OCI-LY3 (cell line): ENCODE measurements around the gene SLC16A4.

Source experiments
- H2AFZ ChIP-seq: fragments of 200-600, 300-600 bp; shearing (Covaris generic); 2 replicates; pipeline ENCODE4 v1.6.0; 2014; ENCODE audit warnings: antibody characterized with exemption, low read depth, low read length
- H3K27ac ChIP-seq: fragments of 200-600, 300-600 bp; sonication (generic); 2 replicates; pipeline ENCODE4 v1.5.1; 2014; ENCODE audit warnings: mild to moderate bottlenecking, low read length, moderate library complexity, mixed read lengths
- H3K27me3 ChIP-seq: fragments of 200-600, 300-600 bp; sonication (generic); 2 replicates; pipeline ENCODE4 v1.6.1; 2014; ENCODE audit warnings: low read depth, low read length, mixed read lengths
- H3K36me3 ChIP-seq: fragments of 200-600, 300-600 bp; sonication (generic); replicated peaks from 2 replicates; pipeline ENCODE3; 2014; ENCODE audit warnings: low read depth, low read length, mixed read lengths
- H3K4me1 ChIP-seq: fragments of 300-600, 200-600 bp; sonication (generic); 2 replicates; pipeline ENCODE4 v1.6.1; 2014; ENCODE audit warnings: low read length, mixed read lengths
- H3K4me2 ChIP-seq: fragments of 200-600, 300-600 bp; sonication (generic); 2 replicates; pipeline ENCODE4 v1.6.1; 2014; ENCODE audit warnings: low read length, mixed read lengths
- H3K4me3 ChIP-seq: fragments of 300-600, 200-600 bp; sonication (generic); 2 replicates; pipeline ENCODE4 v1.5.1; 2014; ENCODE audit warnings: antibody characterized with exemption, mild to moderate bottlenecking, low read length, moderate library complexity
- H3K79me2 ChIP-seq: fragments of 300-600, 200-600 bp; shearing (Covaris generic); 2 replicates; pipeline ENCODE4 v1.6.1; 2014; ENCODE audit warnings: mild to moderate bottlenecking, low read length, mixed read lengths
- H3K9ac ChIP-seq: fragments of 300-600, 200-600 bp; shearing (Covaris generic); 2 replicates; pipeline ENCODE4 v1.6.0; 2014; ENCODE audit warnings: mild to moderate bottlenecking, low read length, moderate library complexity
- H3K9me3 ChIP-seq: fragments of 200-600, 300-600 bp; shearing (Covaris generic); 2 replicates; pipeline ENCODE4 v1.6.1; 2014; ENCODE audit warnings: low read length, mixed read lengths; ENCODE audit not compliant: insufficient read depth
- H4K20me1 ChIP-seq: fragments of 200-600, 300-600 bp; sonication (generic); 2 replicates; pipeline ENCODE4 v1.6.1; 2016; ENCODE audit warnings: low read length, mixed read lengths; ENCODE audit not compliant: insufficient read depth
- EZH2phosphoT487 ChIP-seq: fragments of 200-600 bp; shearing (Covaris generic); IDR thresholded peaks from 2 replicates; pipeline ENCODE4 v1.6.1; 2018; ENCODE audit warnings: antibody characterized with exemption, mixed run types, low read depth
- TF ChIP-seq, protein P1 (sequence below): fragments of 200-600, 300-600 bp; sonication (generic); IDR thresholded peaks from 2 replicates; pipeline ENCODE4 v1.5.1; 2014; ENCODE audit warnings: antibody characterized with exemption, low read length, low read depth

The SLC16A4 gene

DNA sequence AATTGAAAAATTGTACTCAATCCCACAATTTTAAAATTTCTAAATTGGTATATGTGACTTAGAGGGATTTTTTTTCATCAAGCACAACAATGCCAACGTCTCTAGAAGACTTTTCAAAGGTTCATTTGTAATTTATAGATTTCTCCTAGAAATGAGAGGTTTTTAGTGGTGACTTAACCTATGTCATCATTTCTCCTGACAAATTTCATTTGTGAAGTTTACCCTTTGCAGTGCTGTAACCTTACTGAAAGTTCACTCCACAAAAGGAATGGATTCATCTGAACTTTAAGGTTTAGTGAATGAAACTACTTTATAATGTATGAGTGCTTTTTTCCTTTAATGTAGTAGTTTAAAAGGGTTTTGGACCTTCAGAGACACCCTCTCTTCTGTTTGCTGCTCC, 35.5 kb downstream of the SLC16A4 start:
- Histone ChIP-seq H3K27me3 (no peaks in the 10 kb centered on the region), H3K79me2 (peaks cover 98% of the 10 kb centered on the region), H3K9ac (no peak overlapping the region), H3K4me2 (no peak overlapping the region), H3K9me3 (no peaks in the 10 kb centered on the region), H3K36me3 (peaks cover 22% of the 10 kb centered on the region), H4K20me1 (peaks cover 22% of the 10 kb centered on the region), H3K27ac (no peak overlapping the region), H2AFZ (no peak overlapping the region), H3K4me1 (peaks cover 5% of the 10 kb centered on the region; the same call in 1 of the 2 replicates), H3K4me3 (no peak overlapping the region)
- TF ChIP-seq, protein P1, sequence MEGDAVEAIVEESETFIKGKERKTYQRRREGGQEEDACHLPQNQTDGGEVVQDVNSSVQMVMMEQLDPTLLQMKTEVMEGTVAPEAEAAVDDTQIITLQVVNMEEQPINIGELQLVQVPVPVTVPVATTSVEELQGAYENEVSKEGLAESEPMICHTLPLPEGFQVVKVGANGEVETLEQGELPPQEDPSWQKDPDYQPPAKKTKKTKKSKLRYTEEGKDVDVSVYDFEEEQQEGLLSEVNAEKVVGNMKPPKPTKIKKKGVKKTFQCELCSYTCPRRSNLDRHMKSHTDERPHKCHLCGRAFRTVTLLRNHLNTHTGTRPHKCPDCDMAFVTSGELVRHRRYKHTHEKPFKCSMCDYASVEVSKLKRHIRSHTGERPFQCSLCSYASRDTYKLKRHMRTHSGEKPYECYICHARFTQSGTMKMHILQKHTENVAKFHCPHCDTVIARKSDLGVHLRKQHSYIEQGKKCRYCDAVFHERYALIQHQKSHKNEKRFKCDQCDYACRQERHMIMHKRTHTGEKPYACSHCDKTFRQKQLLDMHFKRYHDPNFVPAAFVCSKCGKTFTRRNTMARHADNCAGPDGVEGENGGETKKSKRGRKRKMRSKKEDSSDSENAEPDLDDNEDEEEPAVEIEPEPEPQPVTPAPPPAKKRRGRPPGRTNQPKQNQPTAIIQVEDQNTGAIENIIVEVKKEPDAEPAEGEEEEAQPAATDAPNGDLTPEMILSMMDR, result no peak
- no peak for TF ChIP-seq EZH2phosphoT487

DNA sequence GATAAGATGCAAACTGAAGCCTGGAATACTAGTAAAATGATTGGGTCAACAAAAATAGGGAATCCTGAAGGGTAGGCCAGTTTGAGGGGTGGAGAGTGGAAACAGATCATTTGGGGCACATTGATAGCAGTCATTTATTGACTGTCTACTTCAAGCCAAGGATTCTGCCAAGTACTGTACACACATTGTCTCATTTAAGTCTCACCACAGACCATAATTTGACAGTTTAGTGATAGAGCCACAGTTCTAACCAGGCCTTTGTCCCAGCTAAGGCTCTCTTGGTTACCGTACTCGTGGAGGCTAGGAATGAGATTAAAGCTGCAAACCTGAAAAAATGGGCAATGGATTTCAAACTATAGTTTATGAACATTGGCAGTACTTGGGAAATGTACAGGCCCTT, 40.5 kb downstream of the SLC16A4 start:
- Histone ChIP-seq H3K27ac (no peak overlapping the region), H3K4me3 (no peak overlapping the region), H3K4me2 (no peak overlapping the region; the same call in 1 of the 2 replicates), H2AFZ (no peak overlapping the region), H3K27me3 (no peaks in the 10 kb centered on the region), H3K79me2 (peaks cover 100% of the 10 kb centered on the region), H3K4me1 (peaks cover 38% of the 10 kb centered on the region), H4K20me1 (peaks cover 63% of the 10 kb centered on the region), H3K9ac (no peak overlapping the region), H3K36me3 (peaks cover 24% of the 10 kb centered on the region), H3K9me3 (no peaks in the 10 kb centered on the region)
- TF ChIP-seq, protein P1, result no peak
- no peak for TF ChIP-seq EZH2phosphoT487

DNA sequence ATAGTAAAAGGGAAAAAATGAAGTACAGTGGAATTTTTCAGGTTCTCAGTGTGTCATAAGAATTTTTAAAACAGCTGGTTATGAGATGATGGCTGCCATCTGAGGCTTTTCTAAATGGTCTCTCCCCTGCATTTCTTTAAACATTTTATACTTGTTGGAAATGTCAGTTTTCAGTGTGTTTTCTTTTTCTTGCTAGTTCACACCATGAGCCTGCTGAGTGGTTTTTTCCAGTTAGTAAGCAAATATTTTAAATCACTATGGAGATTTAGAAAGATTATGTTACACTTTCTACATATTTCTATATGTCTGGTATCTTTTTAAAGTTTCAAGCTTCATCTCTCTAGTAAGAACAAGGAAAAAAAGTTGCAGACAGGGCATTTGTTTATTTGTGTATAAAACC, 42.1 kb downstream of the SLC16A4 start:
- Histone ChIP-seq H4K20me1 (peaks cover 77% of the 10 kb centered on the region), H3K27ac (no peak overlapping the region), H3K36me3 (peaks cover 29% of the 10 kb centered on the region), H3K9me3 (no peaks in the 10 kb centered on the region), H3K9ac (no peak overlapping the region), H3K27me3 (no peaks in the 10 kb centered on the region), H3K4me3 (no peak overlapping the region), H3K4me1 (peaks cover 53% of the 10 kb centered on the region), H3K79me2 (peaks cover 100% of the 10 kb centered on the region), H2AFZ (no peak overlapping the region), H3K4me2 (peak overlapping the region; percentile 8; the same call in 1 of the 2 replicates)
- TF ChIP-seq, protein P1, result no peak
- TF ChIP-seq EZH2phosphoT487, result no peak

DNA sequence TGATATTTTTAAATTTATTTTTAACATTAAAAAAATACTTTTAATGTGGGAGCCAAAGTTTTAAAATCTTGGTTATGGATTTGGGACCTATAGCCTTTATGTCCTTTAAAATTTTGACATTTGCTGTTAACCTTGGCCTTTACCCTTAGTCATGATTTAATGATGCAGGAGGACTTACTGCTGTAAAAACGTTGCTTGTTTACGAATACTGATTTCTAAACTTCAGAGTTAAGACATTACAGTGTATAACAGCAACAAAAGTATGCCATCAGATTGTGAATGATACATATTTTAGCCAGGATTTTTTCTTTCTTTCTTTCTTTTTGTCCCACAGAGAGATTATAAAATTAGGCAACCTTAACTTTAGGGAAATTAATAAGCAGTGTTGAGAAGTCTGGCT, 42.8 kb downstream of the SLC16A4 start:
- H3K27me3 ChIP-seq, result no peaks in the 10 kb centered on the region
- H3K79me2 ChIP-seq, result peaks cover 100% of the 10 kb centered on the region
- TF ChIP-seq EZH2phosphoT487, result no peak
- TF ChIP-seq, protein P1, result no peak
- H3K4me1 ChIP-seq, result peaks cover 60% of the 10 kb centered on the region
- peaks cover 25% of the 10 kb centered on the region for H3K36me3 ChIP-seq
- no peak overlapping the region for H3K9ac ChIP-seq
- H2AFZ ChIP-seq, result no peak overlapping the region
- peaks cover 79% of the 10 kb centered on the region for H4K20me1 ChIP-seq
- no peaks in the 10 kb centered on the region for H3K9me3 ChIP-seq
- H3K27ac ChIP-seq, result no peak overlapping the region
- H3K4me2 ChIP-seq, result no peak overlapping the region
- H3K4me3 ChIP-seq, result no peak overlapping the region
